Fibroblast of lung (primary cell): ENCODE results near the gene ART3.

Experiments used
- EZH2 ChIP-seq: IDR thresholded peaks from 2 replicates; pipeline ENCODE4 v1.5.1; 2012; ENCODE audit warnings: low read length, control low read depth, mild to moderate bottlenecking; ENCODE audit errors: missing control alignments
- TF ChIP-seq, protein P1 (sequence below), 2 donors: IDR thresholded peaks in 1 of 2; conservative IDR thresholded peaks in 1 of 2; 1 replicate in 1 of 2; 2 replicates in 1 of 2; pipeline ENCODE4 v1.5.1; 2011 to 2012; ENCODE audit warnings: low read length in 2 of 2, control low read depth in 1 of 2, inconsistent platforms in 1 of 2, low read depth in 1 of 2, mild to moderate bottlenecking in 1 of 2

DNA sequence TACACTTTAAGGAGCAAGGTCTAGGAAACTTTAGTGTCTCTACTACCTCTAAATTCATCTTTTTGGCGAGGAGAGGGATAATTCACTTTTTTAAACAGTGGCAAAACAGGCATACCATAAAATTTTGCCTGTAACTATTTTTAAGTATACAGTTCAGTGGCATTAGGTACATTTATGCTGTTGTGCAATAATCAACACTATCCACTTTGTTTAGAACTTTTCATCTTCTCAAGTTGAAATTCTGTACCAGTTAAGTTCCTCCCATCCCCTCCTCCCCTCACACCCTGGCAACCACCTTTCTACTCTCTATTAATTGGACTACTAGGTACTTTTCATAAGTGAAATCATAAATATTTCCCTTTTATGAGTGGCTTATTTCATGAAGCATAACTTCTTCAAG lies 42.3 kb downstream of the ART3 start:
- TF ChIP-seq, protein P1, sequence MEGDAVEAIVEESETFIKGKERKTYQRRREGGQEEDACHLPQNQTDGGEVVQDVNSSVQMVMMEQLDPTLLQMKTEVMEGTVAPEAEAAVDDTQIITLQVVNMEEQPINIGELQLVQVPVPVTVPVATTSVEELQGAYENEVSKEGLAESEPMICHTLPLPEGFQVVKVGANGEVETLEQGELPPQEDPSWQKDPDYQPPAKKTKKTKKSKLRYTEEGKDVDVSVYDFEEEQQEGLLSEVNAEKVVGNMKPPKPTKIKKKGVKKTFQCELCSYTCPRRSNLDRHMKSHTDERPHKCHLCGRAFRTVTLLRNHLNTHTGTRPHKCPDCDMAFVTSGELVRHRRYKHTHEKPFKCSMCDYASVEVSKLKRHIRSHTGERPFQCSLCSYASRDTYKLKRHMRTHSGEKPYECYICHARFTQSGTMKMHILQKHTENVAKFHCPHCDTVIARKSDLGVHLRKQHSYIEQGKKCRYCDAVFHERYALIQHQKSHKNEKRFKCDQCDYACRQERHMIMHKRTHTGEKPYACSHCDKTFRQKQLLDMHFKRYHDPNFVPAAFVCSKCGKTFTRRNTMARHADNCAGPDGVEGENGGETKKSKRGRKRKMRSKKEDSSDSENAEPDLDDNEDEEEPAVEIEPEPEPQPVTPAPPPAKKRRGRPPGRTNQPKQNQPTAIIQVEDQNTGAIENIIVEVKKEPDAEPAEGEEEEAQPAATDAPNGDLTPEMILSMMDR (conservative IDR thresholded peaks at IDR 0.05 in 1 of 2, IDR thresholded peaks at IDR 0.05 in 1 of 2; ENCODE audit: low read depth in 1 of 2, low read length in 2 of 2), result no peak
- TF ChIP-seq EZH2, result no peak
